Activated CD4-positive, alpha-beta T cell treated with anti-CD3 and anti-CD28 coated beads, Interleukin-2, amount 10 ng/mL, durations not matched to agents 7 days and 5 days (primary cell): ENCODE data around the gene IL1RN. TPM values are rescaled to one million over a fixed set of nuclear protein-coding genes. Genes with fewer than 3 reads are reported as not detected.

ENCODE experiments used
- CTCF ChIA-PET: fragments of 350-600 bp; sonication (Branson Sonifier 250); formaldehyde crosslinking; loops from one replicate; lab custom pipeline; 2021; ENCODE audit warnings: antibody characterized with exemption; lab: Charles Lee
- POLR2A ChIA-PET: fragments of 350-600 bp; sonication (Branson Sonifier 250); formaldehyde crosslinking; loops from one replicate; lab custom pipeline; 2021; ENCODE audit warnings: antibody characterized with exemption; lab: Charles Lee
- DNase-seq: peaks from one replicate; pipeline ENCODE4 v3.0.0-alpha.2; 2020
- H3K27ac Mint-ChIP-seq: one replicate; pipeline ENCODE4 v1.8.0; 2021; ENCODE audit warnings: mild to moderate bottlenecking, moderate library complexity, mixed read lengths
- H3K27me3 Mint-ChIP-seq: one replicate; pipeline ENCODE4 v1.8.0; 2021; ENCODE audit warnings: mixed read lengths
- H3K36me3 Mint-ChIP-seq: one replicate; pipeline ENCODE4 v1.8.0; 2021; ENCODE audit warnings: low read depth, mixed read lengths
- H3K4me1 Mint-ChIP-seq: one replicate; pipeline ENCODE4 v1.8.0; 2021; ENCODE audit warnings: mixed read lengths
- H3K4me3 Mint-ChIP-seq: one replicate; pipeline ENCODE4 v1.8.0; 2021; ENCODE audit warnings: mild to moderate bottlenecking, moderate library complexity, mixed read lengths
- H3K9me3 Mint-ChIP-seq: one replicate; pipeline ENCODE4 v1.8.0; 2021; ENCODE audit warnings: mixed read lengths
- total RNA-seq, 2 experiments: library from RNA; stranded (reverse); gene quantifications; one replicate each; pipeline ENCODE4 v1.2.3, GENCODE V29; 2021

Gene IL1RN
- total RNA-seq, 2 experiments from 2014 or later: 0.37 to 0.48 TPM

DNA sequence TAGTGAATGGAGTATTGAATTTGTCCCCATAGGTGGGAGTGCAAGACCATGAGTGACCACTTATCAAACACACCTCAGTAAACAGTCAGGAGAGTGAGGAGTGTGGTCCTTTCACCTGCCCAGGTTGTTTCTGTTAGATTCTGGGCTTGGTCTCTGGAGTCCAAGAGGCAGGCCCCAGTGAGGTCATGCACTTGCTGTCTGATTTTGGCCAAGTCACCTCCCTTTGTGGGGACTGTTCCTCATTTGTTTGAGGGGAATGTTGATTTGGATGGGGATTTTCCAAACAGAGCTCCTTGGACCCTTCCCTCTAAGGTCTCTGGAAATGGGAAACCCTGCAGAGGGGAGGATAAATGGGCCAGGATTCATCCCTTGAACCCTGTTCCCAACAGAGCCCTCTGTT is 7.3 kb downstream of the IL1RN start:
- no peak overlapping the region for H3K4me3 Mint-ChIP-seq
- CTCF ChIA-PET: interaction anchor here (0.9 to 5.9 kb wide), 5 partner anchors 17 to 137 kb away, joined by 3 to 51 read pairs (median 6); no protein-coding TSS in a partner anchor

DNA sequence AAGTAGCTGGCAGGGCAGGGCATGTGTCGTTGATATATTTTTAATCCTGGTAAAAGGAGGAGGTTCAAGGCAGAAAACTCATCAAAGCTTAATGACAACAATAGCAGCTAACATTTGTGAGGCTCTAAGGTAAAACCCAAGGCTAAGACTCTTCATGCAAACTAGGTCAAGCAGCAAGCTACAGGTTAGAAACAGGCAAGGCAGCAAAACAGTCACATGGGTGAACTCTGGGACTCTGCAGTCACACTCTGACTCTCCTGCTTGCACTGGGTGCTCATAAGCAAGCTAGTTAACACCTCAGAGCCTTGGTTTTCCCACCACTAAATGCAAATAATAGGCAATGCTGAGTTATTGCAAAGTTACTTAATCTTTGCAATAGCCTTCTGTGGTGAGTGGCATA is 7.9 kb downstream of the IL1RN start:
- ChIA-PET POLR2A (no interaction called here), CTCF (interaction anchor here (0.9 to 5.9 kb wide), 8 partner anchors 14 to 136 kb away, joined by 3 to 51 read pairs (median 8); no protein-coding TSS in a partner anchor)
- Mint-ChIP-seq H3K27me3 (no peaks in the 10 kb centered on the region), H3K4me1 (peaks cover 33% of the 10 kb centered on the region), H3K9me3 (no peaks in the 10 kb centered on the region), H3K36me3 (no peaks in the 10 kb centered on the region), H3K27ac (no peak overlapping the region), H3K4me3 (no peak overlapping the region)
- no peak for DNase-seq

More for the DNA sequence above, 7.3 kb downstream of the IL1RN start:
- H3K4me1 Mint-ChIP-seq: peaks cover 33% of the 10 kb centered on the region
- no peak for DNase-seq
- no peaks in the 10 kb centered on the region for H3K9me3 Mint-ChIP-seq
- no peak overlapping the region for H3K27ac Mint-ChIP-seq
- H3K27me3 Mint-ChIP-seq: no peaks in the 10 kb centered on the region
- H3K36me3 Mint-ChIP-seq: no peaks in the 10 kb centered on the region
- POLR2A ChIA-PET: no interaction called here

DNA sequence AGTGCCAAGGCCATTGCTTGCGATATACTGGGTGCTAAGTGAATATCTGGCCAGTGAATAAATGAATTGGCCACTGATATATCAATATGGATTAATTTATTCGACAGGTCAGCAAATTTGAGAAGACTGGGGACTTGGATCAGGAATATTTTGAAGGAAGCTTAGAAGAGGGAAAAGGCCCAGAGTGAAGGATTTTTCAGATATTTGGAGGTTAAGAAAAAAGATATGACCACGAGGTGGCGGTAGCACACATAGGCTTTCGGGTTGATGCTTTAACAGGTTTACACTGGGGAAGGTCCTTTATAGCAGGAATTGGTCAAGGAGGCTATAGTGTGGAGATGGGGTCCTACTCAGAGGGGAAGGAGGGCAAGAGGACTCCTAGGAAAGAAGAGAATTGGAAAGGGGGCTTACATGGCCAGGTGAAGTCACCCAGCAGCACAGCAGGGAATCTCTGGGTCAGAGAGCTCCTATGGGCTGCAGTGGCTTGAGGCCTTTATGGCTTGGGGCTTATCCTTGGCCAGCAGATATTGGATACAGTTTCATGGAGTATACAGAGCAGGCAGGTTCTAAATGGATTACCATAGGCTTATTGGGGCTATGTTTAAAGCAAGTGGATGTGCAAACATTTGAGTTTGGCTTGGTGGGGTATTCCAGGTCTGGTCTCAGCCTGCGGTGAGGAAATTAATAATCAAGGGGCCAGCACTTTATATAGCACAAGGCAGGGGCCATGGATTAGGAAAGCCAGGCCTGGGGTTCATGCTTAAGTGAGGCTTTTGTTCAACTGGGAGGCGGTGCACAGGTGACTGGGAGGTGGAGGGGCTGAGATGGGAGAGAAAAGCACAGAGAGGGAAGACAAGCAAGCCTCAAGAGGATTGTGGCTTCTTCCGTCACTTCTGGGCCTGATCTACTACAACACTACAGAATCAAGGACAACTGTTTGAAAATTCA is 9.7 kb downstream of the IL1RN start:
- CTCF ChIA-PET: interaction anchor here (0.7 to 5.9 kb wide), 26 partner anchors 8 to 253 kb away, joined by 3 to 51 read pairs (median 4); partner anchors contain the start of gene PSD4
- POLR2A ChIA-PET: no interaction called here
- Mint-ChIP-seq H3K27ac (no peak overlapping the region), H3K36me3 (no peaks in the 10 kb centered on the region), H3K4me3 (no peak overlapping the region), H3K27me3 (no peaks in the 10 kb centered on the region), H3K9me3 (no peaks in the 10 kb centered on the region), H3K4me1 (peaks cover 33% of the 10 kb centered on the region)
- peak; percentile 57 for DNase-seq

DNA sequence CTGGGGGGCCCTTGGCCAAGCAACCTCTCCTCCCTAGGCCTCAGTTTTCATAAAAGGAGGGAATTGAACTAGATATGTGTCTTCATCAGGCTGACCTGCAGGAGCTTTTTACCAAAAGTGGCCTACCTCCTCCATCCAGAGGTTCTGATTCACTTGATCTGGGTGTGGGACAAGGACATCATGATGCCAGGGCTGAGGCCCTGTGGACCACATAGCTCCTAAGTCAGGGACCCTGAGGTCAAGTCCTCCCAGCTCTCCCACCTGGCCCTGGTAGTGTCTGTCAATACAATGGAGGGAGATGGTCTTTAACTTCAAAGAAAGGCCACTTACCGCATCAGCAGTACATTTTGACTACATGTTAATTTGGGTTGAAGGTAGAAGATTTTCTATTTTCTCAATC is 10.4 kb downstream of the IL1RN start:
- CTCF ChIA-PET: interaction anchor here (0.6 to 5.9 kb wide), 34 partner anchors 10 to 262 kb away, joined by 3 to 51 read pairs (median 4); partner anchors contain the start of gene PSD4

DNA sequence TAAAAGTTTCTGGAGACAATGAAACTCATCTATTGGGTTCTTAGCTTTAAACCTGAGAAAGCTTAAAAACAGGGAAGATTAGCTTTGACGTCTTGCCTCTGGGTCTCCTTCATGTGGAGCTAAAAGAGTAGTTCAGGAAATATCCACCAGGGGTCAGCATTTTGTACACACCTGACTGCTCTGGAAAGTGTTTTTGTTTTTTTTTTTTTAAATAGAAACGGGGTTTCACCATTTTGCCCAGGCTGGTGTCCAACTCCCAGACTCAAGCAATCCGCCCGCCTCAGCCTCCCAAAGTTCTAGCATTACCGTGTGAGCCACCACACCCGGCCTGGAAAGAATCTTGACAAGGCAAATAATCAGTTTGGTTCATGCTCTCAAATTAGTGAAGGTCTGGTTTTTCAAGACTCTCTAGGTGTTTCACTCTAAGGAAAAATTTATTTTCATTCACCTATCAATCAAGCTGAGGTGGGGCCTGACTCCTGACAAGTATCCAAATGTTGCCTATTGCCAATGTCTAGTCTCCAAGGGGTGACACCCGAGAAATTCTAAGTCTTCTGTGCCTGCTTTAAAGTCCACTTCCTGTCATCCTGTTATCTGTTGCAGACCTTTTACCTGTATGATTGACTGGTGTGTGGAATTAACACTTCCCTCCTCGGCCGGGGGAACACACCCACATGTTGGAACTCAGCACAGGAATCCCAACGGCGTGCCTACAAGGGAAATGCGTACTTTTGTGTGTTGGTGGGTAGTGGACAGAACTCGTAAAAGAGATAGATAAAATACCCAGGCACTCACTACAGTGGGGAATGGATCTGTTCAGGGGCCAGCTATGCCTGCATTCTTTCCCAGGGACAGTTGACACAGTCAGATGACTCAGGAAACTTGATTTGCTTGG is 11.3 kb downstream of the IL1RN start:
- DNase-seq: peak; percentile 84
- POLR2A ChIA-PET: interaction anchor here (0.7 to 1.0 kb wide), 5 partner anchors 34 to 65 kb away, joined by 3 to 9 read pairs (median 4); partner anchors contain the start of gene PSD4
- Mint-ChIP-seq H3K27me3 (peaks cover 2% of the 10 kb centered on the region), H3K4me1 (peaks cover 29% of the 10 kb centered on the region), H3K4me3 (peak overlapping the region; percentile 21), H3K27ac (peak overlapping the region; percentile 77), H3K9me3 (no peaks in the 10 kb centered on the region), H3K36me3 (no peaks in the 10 kb centered on the region)
- CTCF ChIA-PET: interaction anchor here (0.6 to 5.9 kb wide), 34 partner anchors 9 to 261 kb away, joined by 3 to 51 read pairs (median 4); partner anchors contain the start of gene PSD4

More for the DNA sequence above, 10.4 kb downstream of the IL1RN start:
- POLR2A ChIA-PET: interaction anchor here (0.7 to 1.0 kb wide), 4 partner anchors 33 to 66 kb away, joined by 3 to 9 read pairs (median 6); partner anchors contain the start of gene PSD4
- Mint-ChIP-seq H3K4me1 (peaks cover 33% of the 10 kb centered on the region), H3K36me3 (no peaks in the 10 kb centered on the region), H3K9me3 (no peaks in the 10 kb centered on the region), H3K27me3 (peaks cover 2% of the 10 kb centered on the region), H3K4me3 (no peak overlapping the region), H3K27ac (no peak overlapping the region)
- DNase-seq: no peak

DNA sequence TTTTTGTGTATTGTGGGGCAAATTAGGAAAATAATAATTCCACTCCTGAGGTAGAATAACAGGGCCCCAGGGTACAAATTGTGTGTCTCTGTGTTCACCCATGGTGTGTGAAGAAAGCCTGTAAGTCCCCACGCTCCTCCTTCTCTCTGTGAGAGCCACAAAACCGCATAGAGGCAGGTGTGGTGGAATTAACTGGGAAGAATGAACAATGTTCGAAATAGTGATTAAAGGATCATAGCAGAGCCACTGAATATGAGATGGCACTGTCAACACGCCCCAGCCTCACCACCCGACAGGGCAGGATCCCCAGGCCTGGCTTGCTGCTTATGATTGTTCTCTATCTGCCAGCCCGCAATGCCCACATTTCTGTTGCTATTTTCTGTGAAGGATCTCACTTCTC is 14.1 kb downstream of the IL1RN start:
- H3K27ac Mint-ChIP-seq: no peak overlapping the region
- DNase-seq: no peak
- H3K36me3 Mint-ChIP-seq: peaks cover 2% of the 10 kb centered on the region
- peaks cover 23% of the 10 kb centered on the region for H3K4me1 Mint-ChIP-seq
- ChIA-PET CTCF (interaction anchor here (0.5 to 5.8 kb wide), 11 partner anchors 11 to 508 kb away, joined by 3 to 17 read pairs (median 4); partner anchors contain the start of gene PSD4), POLR2A (no interaction called here)
- H3K9me3 Mint-ChIP-seq: peaks cover 8% of the 10 kb centered on the region
- H3K4me3 Mint-ChIP-seq: no peak overlapping the region
- peaks cover 17% of the 10 kb centered on the region for H3K27me3 Mint-ChIP-seq

DNA sequence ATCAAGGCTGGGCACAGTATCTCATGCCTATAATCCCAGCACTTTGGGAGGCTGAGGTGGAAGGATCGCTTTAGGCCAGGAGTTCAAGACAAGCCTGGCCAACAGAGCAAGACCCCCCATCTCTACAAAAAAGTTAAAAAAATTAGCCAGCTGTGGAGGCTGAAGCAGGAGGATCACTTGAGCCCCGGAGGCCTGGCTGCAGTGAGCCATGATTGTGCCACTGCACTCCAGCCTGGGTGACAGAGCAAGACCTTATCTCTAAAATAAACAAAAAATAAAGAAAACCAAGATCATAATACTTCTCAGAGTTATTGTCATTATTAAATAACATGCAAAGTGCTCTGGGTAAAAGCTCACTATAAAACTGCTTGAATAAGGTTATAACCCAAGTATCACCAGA is 14.9 kb downstream of the IL1RN start:
- Mint-ChIP-seq H3K36me3 (peaks cover 2% of the 10 kb centered on the region), H3K27ac (no peak overlapping the region), H3K4me1 (peaks cover 19% of the 10 kb centered on the region), H3K4me3 (no peak overlapping the region), H3K9me3 (peaks cover 8% of the 10 kb centered on the region), H3K27me3 (peaks cover 17% of the 10 kb centered on the region)
- no peak for DNase-seq
- CTCF ChIA-PET: interaction anchor here (1.0 to 5.8 kb wide), 6 partner anchors 12 to 62 kb away, joined by 3 to 17 read pairs (median 4); partner anchors contain the start of gene PSD4
- POLR2A ChIA-PET: no interaction called here

DNA sequence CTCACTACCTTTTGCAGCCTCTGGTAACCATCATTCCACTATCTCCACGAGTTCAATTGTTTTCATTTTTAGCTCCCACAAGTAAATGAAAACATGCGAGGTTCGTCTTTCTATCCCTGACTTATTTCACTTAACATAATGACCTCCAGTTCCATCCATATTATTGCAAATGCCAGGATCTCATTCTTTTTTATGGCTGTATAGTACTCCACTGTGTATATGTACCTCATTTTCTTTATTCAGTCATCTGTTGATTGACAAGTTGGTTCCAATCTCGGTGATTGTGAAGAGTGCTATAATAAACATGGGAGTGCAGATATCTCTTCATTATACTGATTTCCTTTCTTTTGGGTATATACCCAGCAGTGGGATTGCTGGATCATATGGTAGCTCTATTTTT is 16.9 kb downstream of the IL1RN start:
- CTCF ChIA-PET: interaction anchor here (1.0 to 5.8 kb wide), 5 partner anchors 8 to 246 kb away, joined by 3 to 17 read pairs (median 3); partner anchors contain the start of gene PSD4
- Mint-ChIP-seq H3K4me1 (peaks cover 8% of the 10 kb centered on the region), H3K36me3 (peaks cover 4% of the 10 kb centered on the region), H3K4me3 (no peak overlapping the region), H3K9me3 (peaks cover 11% of the 10 kb centered on the region), H3K27ac (no peak overlapping the region), H3K27me3 (peaks cover 17% of the 10 kb centered on the region)
- DNase-seq: no peak
- POLR2A ChIA-PET: no interaction called here

DNA sequence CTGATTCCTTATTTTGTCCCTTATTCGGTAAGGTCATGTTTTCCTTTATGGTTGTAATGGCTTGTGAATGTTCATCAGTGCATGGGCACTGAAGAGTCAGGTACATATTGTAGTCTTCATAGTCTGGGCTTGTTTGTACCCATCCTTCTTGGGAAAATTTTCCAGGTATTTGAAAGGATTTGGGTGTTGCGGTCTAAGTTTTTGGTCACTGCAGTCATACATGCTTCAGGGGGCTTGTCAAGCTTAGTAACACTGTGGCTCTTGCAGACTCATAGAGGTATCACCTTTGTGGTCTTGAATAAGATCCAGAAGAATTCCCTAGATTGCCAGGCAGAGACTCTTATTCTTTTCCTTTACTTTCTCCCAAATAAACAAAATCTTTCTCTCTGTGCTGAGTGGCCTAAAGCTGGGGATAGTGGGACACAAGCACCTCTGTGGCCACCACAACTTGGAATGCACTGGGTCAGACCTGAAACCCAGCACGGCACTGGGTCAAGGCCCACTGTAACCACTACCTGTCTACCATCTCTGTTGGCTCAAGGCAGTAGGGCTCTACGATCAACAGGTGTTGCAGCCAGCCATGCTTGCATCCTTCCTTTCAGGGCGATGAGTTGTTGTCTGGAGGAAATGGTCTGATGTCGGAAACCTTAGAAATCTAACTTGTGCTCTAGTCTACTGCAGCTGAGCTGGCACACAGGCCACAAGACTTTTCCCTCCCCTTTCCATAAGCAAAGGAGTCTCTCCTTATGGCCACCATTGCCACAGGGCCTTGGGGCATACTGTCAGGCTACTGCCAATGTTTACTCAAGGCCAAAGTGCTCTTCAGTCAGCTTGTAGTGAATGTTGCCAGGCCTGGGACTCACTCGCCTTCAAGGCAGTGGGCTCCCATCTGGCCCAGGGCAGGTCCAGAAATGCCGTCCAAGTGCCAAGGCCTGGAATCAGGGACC is 21.5 kb downstream of the IL1RN start:
- Mint-ChIP-seq H3K27ac (no peak overlapping the region), H3K36me3 (peaks cover 4% of the 10 kb centered on the region), H3K4me1 (peaks cover 4% of the 10 kb centered on the region), H3K27me3 (peaks cover 18% of the 10 kb centered on the region), H3K9me3 (peaks cover 11% of the 10 kb centered on the region), H3K4me3 (no peak overlapping the region)
- POLR2A ChIA-PET: no interaction called here
- no peak for DNase-seq
- CTCF ChIA-PET: interaction anchor here (0.9 to 2.4 kb wide), 5 partner anchors 9 to 50 kb away, joined by 3 to 7 read pairs (median 6); no protein-coding TSS in a partner anchor

DNA sequence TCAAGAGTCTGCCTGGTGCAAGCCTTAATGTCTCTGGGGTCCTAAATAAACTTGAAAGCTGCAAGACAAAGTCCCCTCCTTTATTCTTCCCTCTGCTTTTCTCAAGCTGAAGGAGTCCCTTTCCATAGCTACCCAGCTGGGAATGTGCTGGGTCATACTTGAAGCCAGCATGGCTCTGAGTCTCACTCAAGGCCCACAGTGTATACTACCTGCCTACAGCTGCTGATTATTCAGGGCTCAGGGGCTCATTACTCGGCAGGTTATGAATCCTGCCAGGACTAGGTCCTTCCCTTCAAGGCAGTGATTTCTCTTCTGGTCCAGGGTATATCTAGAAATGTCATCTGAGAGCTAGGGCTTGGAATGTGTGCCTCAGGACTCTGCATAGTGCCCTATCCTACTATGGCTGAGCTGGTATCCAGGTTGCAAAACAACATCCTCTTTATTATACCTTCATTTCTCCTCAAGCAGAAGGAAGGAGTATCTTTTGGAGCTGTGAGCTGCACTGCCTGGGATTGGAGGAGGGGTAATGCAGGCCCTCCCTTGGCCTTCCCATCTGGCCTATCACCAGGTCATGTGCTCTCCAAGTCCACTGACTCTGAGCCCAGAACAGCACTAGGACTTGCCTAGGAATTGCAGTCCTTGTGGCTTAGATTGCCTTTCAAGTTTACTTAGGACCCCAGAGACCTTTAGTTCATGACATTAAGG is 22.3 kb downstream of the IL1RN start:
- no peak overlapping the region for H3K4me3 Mint-ChIP-seq
- H3K27me3 Mint-ChIP-seq: peaks cover 18% of the 10 kb centered on the region
- ChIA-PET CTCF (interaction anchor here (0.8 to 2.4 kb wide), 5 partner anchors 8 to 241 kb away, joined by 3 to 7 read pairs (median 4); no protein-coding TSS in a partner anchor), POLR2A (no interaction called here)
- H3K27ac Mint-ChIP-seq: no peak overlapping the region
- peaks cover 4% of the 10 kb centered on the region for H3K36me3 Mint-ChIP-seq
- no peak for DNase-seq
- H3K4me1 Mint-ChIP-seq: peaks cover 4% of the 10 kb centered on the region
- peaks cover 5% of the 10 kb centered on the region for H3K9me3 Mint-ChIP-seq

DNA sequence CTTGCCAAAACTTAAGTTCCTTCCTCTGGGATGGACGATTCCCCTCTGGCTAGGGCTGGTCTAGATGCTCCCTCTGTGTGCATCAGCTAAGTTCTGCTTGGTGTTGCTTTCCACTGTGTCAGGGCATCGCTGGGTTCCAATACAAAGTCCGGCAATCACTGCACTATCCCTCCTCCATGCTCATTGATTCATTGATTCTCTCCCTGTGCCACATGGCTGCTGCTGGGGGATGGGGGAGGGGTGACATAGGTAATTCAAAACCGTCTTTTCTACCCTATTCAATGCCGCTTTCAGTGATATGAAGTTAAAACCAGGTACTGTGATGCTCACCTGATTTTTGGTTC is 22.8 kb downstream of the IL1RN start:
- peaks cover 3% of the 10 kb centered on the region for H3K9me3 Mint-ChIP-seq
- H3K36me3 Mint-ChIP-seq: peaks cover 2% of the 10 kb centered on the region
- peaks cover 4% of the 10 kb centered on the region for H3K4me1 Mint-ChIP-seq
- ChIA-PET POLR2A (no interaction called here), CTCF (interaction anchor here (0.8 to 1.9 kb wide), 2 partner anchors 12 to 240 kb away, joined by 3 to 7 read pairs; no protein-coding TSS in a partner anchor)
- no peak overlapping the region for H3K27ac Mint-ChIP-seq
- DNase-seq: no peak
- no peak overlapping the region for H3K4me3 Mint-ChIP-seq
- peaks cover 17% of the 10 kb centered on the region for H3K27me3 Mint-ChIP-seq
